Measurements from ENCODE around the gene ZNF770. TPM values are rescaled to one million over a fixed set of nuclear protein-coding genes. Genes with fewer than 3 reads are reported as not detected.
"Not testable (repeated sequence)": the region's sequence is repeated elsewhere in the genome, so short reads cannot be mapped to it uniquely, and the experiment has no call there.

Gene ZNF770
- total RNA-seq, 1 experiment from 2014 or later: 26.9 TPM

DNA sequence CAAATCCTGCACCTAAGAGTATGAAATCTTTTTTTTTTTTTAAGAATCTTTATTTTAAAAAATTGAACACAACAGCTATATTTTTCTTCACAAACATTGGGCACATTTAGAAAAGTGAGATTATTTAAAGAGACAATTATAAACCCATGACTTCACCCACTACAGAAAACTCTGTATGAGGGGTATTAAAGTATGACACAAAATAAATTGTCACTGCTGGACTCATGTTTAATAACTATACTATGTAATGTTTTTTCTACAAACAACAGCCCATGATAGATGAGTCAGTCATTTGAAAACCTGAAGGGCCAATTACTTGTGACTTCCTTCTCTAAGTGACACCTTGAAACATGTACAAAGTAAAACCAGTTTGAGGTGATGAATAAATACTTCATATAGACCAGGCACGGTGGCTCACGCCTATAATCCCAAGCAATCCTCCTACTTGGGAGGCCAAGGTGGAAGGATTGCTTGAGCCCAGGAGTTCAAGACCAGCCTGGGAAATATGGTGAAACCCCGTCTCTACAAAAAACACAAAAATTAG is 54.6 kb downstream of the ZNF770 start:
- Histone ChIP-seq H3K4me1 (ENCODE audit: insufficient read depth, low read length) (no peaks in the 10 kb centered on the region), H3K9ac (ENCODE audit: low read length) (no peak overlapping the region), H4K20me1 (ENCODE audit: low read length) (no peaks in the 10 kb centered on the region), H3K27me3 (ENCODE audit: low read length) (no peaks in the 10 kb centered on the region), H3K36me3 (ENCODE audit: low read depth, low read length) (peaks cover 49% of the 10 kb centered on the region), H2AFZ (ENCODE audit: low read length) (no peak overlapping the region), H3K9me3 (ENCODE audit: low read length) (no peaks in the 10 kb centered on the region), H3K4me2 (ENCODE audit: low read length) (no peak overlapping the region), H3K4me3 (ENCODE audit: low read length) (no peak overlapping the region), H3K27ac (ENCODE audit: low read length) (no peak overlapping the region), H3F3A (ENCODE audit: low read length, unreplicated experiment) (no peaks in the 10 kb centered on the region), H3K79me2 (ENCODE audit: low read length) (no peaks in the 10 kb centered on the region), H3K9me2 (replicated peaks; ENCODE audit: low read length) (no peaks in the 10 kb centered on the region)
- intact Hi-C loops (cut with micrococcal nuclease): no loop called here
- BruUV-seq (replicated peaks): no TSS peak
- ChIA-PET CTCF (no interaction called here), POLR2A (ENCODE audit: unreplicated experiment) (no interaction called here)
- TF ChIP-seq, protein P1, sequence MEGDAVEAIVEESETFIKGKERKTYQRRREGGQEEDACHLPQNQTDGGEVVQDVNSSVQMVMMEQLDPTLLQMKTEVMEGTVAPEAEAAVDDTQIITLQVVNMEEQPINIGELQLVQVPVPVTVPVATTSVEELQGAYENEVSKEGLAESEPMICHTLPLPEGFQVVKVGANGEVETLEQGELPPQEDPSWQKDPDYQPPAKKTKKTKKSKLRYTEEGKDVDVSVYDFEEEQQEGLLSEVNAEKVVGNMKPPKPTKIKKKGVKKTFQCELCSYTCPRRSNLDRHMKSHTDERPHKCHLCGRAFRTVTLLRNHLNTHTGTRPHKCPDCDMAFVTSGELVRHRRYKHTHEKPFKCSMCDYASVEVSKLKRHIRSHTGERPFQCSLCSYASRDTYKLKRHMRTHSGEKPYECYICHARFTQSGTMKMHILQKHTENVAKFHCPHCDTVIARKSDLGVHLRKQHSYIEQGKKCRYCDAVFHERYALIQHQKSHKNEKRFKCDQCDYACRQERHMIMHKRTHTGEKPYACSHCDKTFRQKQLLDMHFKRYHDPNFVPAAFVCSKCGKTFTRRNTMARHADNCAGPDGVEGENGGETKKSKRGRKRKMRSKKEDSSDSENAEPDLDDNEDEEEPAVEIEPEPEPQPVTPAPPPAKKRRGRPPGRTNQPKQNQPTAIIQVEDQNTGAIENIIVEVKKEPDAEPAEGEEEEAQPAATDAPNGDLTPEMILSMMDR (conservative IDR thresholded peaks at IDR 0.05; ENCODE audit: low read depth, low read length): no peak
- TF ChIP-seq EZH2phosphoT487 (IDR thresholded peaks at IDR 0.05; ENCODE audit: borderline replicate concordance, low read length): no peak
- TF ChIP-seq EZH2 (IDR thresholded peaks at IDR 0.05; ENCODE audit: low read length, unreplicated experiment): no peak
- no peak for ATAC-seq
- DNase-seq: no peak

DNA sequence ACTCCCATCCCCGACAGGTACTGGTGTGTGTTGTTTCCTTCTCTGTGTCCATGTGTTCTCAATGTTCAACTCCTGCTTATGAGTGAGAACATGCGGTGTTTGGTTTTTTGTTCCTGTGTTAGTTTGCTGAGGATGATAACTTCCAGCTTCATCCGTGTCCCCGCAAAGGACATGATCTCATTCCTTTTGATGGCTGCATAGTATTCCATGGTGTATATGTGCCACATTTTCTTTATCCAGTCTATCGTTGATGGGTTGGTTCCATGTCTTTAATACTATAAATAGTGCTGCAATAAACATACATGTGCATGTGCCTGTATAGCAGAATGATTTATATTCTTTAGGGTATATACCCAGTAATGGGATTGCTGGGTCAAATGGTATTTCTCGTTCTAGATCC is 59.7 kb downstream of the ZNF770 start:
- H3K4me1 ChIP-seq (ENCODE audit: insufficient read depth, low read length); CTCF ChIA-PET: not testable (repeated sequence)
- TSS peak; percentile 18 for BruUV-seq (replicated peaks)

More for the DNA sequence above, 59.7 kb downstream of the ZNF770 start:
- H3K36me3 ChIP-seq (ENCODE audit: low read depth, low read length): peaks cover 50% of the 10 kb centered on the region
- H3K9me2 ChIP-seq (replicated peaks; ENCODE audit: low read length); H4K20me1 ChIP-seq (ENCODE audit: low read length); H3K4me3 ChIP-seq (ENCODE audit: low read length); H3K4me2 ChIP-seq (ENCODE audit: low read length); DNase-seq; H3K27ac ChIP-seq (ENCODE audit: low read length); intact Hi-C loops (cut with micrococcal nuclease); H3K9me3 ChIP-seq (ENCODE audit: low read length); ATAC-seq; H3K79me2 ChIP-seq (ENCODE audit: low read length); H3F3A ChIP-seq (ENCODE audit: low read length, unreplicated experiment); POLR2A ChIA-PET (ENCODE audit: unreplicated experiment); H3K9ac ChIP-seq (ENCODE audit: low read length); H2AFZ ChIP-seq (ENCODE audit: low read length); H3K27me3 ChIP-seq (ENCODE audit: low read length): not testable (repeated sequence)

Other genes starting within 250 kb of the ZNF770 start
- not detected in 2 replicates for gene GJD2, start 233.3 kb downstream of the ZNF770 start, total RNA-seq (2014; rRNA removed)
- gene ACTC1, start 192.7 kb downstream of the ZNF770 start, total RNA-seq (2014; rRNA removed): not detected in 2 replicates
- gene AQR, start 18.5 kb downstream of the ZNF770 start, total RNA-seq (2014; rRNA removed): 26.1 and 34.2 TPM in 2 replicates
- not detected in 2 replicates for gene NANOGP8, start 97.0 kb upstream of the ZNF770 start, total RNA-seq (2014; rRNA removed)

Measured in PC-3 (cell line).